Trophoblast cell (in vitro differentiated cells and primary cell): ENCODE results near the gene YPEL4.

ENCODE experiments used
- DNase-seq, 2 donors: peaks; one replicate each; pipeline ENCODE4 v3.0.0-alpha.2; 2016
- H2AFZ ChIP-seq: 2 replicates; pipeline ENCODE4 v1.6.1; 2013; ENCODE audit warnings: low read length, moderate library complexity, mild to moderate bottlenecking; ENCODE audit not compliant: insufficient read depth, poor library complexity
- H2AK5ac ChIP-seq: 2 replicates; pipeline ENCODE4 v1.6.1; 2013; ENCODE audit warnings: mild to moderate bottlenecking, low read length
- H2BK120ac ChIP-seq: 2 replicates; pipeline ENCODE4 v1.6.1; 2013; ENCODE audit warnings: low read length, mild to moderate bottlenecking, moderate library complexity; ENCODE audit not compliant: insufficient read depth, poor library complexity
- H2BK12ac ChIP-seq: 2 replicates; pipeline ENCODE4 v1.6.1; 2013; ENCODE audit warnings: mild to moderate bottlenecking, low read length, moderate library complexity
- H2BK5ac ChIP-seq: 2 replicates; pipeline ENCODE4 v1.6.1; 2013; ENCODE audit warnings: low read length, low read depth, moderate library complexity, mild to moderate bottlenecking; ENCODE audit not compliant: poor library complexity
- H3K14ac ChIP-seq: 2 replicates; pipeline ENCODE4 v1.6.1; 2013; ENCODE audit warnings: mild to moderate bottlenecking, low read length
- H3K18ac ChIP-seq: 2 replicates; pipeline ENCODE4 v1.6.1; 2013; ENCODE audit warnings: mild to moderate bottlenecking, low read length
- H3K23ac ChIP-seq: 2 replicates; pipeline ENCODE4 v1.6.1; 2013; ENCODE audit warnings: low read length
- H3K27ac ChIP-seq: 2 replicates; pipeline ENCODE4 v1.5.1; 2013; ENCODE audit warnings: low read depth, mild to moderate bottlenecking, inconsistent platforms, low read length, moderate library complexity
- H3K27me3 ChIP-seq: 2 replicates; pipeline ENCODE4 v1.6.1; 2013; ENCODE audit warnings: inconsistent platforms, mild to moderate bottlenecking, low read length, moderate library complexity; ENCODE audit not compliant: insufficient read depth
- H3K36me3 ChIP-seq, 2 experiments: 1 replicate in 1 of 2; 2 replicates in 1 of 2; pipeline ENCODE4 v1.6.1; 2013; ENCODE audit warnings: low read length in 2 of 2, mild to moderate bottlenecking in 2 of 2, moderate library complexity in 1 of 2; ENCODE audit not compliant: insufficient read depth in 2 of 2, control insufficient read depth in 1 of 2
- H3K4ac ChIP-seq: 2 replicates; pipeline ENCODE4 v1.6.1; 2013; ENCODE audit warnings: low read depth, mild to moderate bottlenecking, low read length, moderate library complexity
- H3K4me1 ChIP-seq, 2 experiments: 1 replicate in 1 of 2; 2 replicates in 1 of 2; pipeline ENCODE4 v1.6.1; 2013; ENCODE audit warnings: low read length in 2 of 2, mild to moderate bottlenecking in 2 of 2, moderate library complexity in 1 of 2; ENCODE audit not compliant: insufficient read depth in 2 of 2, control insufficient read depth in 1 of 2
- H3K4me2 ChIP-seq: 2 replicates; pipeline ENCODE4 v1.6.1; 2013; ENCODE audit warnings: inconsistent platforms, mild to moderate bottlenecking, low read length, moderate library complexity
- H3K4me3 ChIP-seq: 2 replicates; pipeline ENCODE4 v1.5.1; 2013; ENCODE audit warnings: mild to moderate bottlenecking, low read depth, low read length, inconsistent platforms
- H3K79me1 ChIP-seq: one replicate; pipeline ENCODE4 v1.6.1; 2013; ENCODE audit warnings: low read length
- H3K79me2 ChIP-seq: 2 replicates; pipeline ENCODE4 v1.6.1; 2013; ENCODE audit warnings: low read length, mild to moderate bottlenecking; ENCODE audit not compliant: control insufficient read depth, insufficient read depth, poor library complexity
- H3K9ac ChIP-seq: 2 replicates; pipeline ENCODE4 v1.6.1; 2013; ENCODE audit warnings: mild to moderate bottlenecking, low read length
- H3K9me3 ChIP-seq: 2 replicates; pipeline ENCODE4 v1.6.1; 2013; ENCODE audit warnings: low read depth, mild to moderate bottlenecking, control low read depth, inconsistent platforms, low read length; ENCODE audit not compliant: insufficient read depth
- H4K12ac ChIP-seq: 2 replicates; pipeline ENCODE4 v1.6.1; 2013; ENCODE audit warnings: low read depth, mild to moderate bottlenecking, low read length, moderate library complexity
- H4K8ac ChIP-seq: 2 replicates; pipeline ENCODE4 v1.6.1; 2013; ENCODE audit warnings: low read depth, mild to moderate bottlenecking, low read length, moderate library complexity
- H4K91ac ChIP-seq: one replicate; pipeline ENCODE4 v1.6.1; 2013; ENCODE audit warnings: low read depth, mild to moderate bottlenecking, low read length, moderate library complexity
- WGBS: extraction: QIAGEN DNeasy Blood & Tissue Kit; methylation state at CpG from one replicate; pipeline ENCODE4 v1.1.7; 2013; ENCODE audit warnings: missing lambda C conversion rate; ENCODE audit not compliant: insufficient read length, insufficient coverage; ENCODE audit errors: extremely low coverage; 5-methylcytosine and 5-hydroxymethylcytosine counted together

The YPEL4 gene

DNA sequence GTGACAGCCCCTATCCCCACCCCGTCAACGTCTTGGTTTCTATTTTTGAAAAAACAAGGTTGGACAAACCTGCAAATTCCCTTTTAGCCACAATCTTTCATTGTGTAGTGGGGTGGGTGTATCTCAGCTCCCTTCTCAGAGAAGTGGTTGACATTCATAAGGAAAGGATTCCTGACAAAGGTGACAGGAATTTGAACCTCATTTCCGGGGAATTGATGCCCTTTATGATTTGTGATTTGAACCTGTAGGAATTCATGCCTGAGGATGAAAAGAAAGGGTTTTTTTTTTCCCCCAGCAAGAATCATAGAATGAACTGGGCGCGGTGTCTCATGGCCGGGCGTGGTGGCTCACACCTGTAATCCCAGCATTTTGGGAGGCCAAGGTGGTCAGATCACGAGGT lies 14.5 kb downstream of the YPEL4 start:
- no peak overlapping the region for H2BK120ac ChIP-seq
- no peak overlapping the region for H3K4ac ChIP-seq
- no peak overlapping the region for H2BK5ac ChIP-seq
- no CpG with 5 or more reads among the region's 8 CpGs for WGBS
- no peak overlapping the region for H3K4me3 ChIP-seq
- no peak overlapping the region for H3K18ac ChIP-seq
- H3K14ac ChIP-seq, result no peak overlapping the region
- no peaks in the 10 kb centered on the region for H3K9me3 ChIP-seq
- H3K4me1 ChIP-seq, result peaks cover 12 to 15% of the 10 kb centered on the region in 2 experiments
- no peak overlapping the region for H4K91ac ChIP-seq
- no peak overlapping the region for H3K9ac ChIP-seq
- no peak overlapping the region for H3K23ac ChIP-seq
- no peak overlapping the region for H2AK5ac ChIP-seq
- DNase-seq, result peak in 1 of 2 donors; percentile 39
- H3K27ac ChIP-seq, result no peak overlapping the region
- no peaks in the 10 kb centered on the region for H3K36me3 ChIP-seq
- peaks cover 26% of the 10 kb centered on the region for H3K79me1 ChIP-seq
- peaks cover 17% of the 10 kb centered on the region for H3K79me2 ChIP-seq
- H3K4me2 ChIP-seq, result no peak overlapping the region
- H2AFZ ChIP-seq, result no peak overlapping the region
- H2BK12ac ChIP-seq, result no peak overlapping the region
- H4K8ac ChIP-seq, result no peak overlapping the region
- no peaks in the 10 kb centered on the region for H3K27me3 ChIP-seq
- no peak overlapping the region for H4K12ac ChIP-seq

GRCh38 chr11:57634311-57634710 lies 15.4 kb downstream of the YPEL4 start:
- Histone ChIP-seq H3K79me2 (peaks cover 12% of the 10 kb centered on the region), H3K23ac (no peak overlapping the region), H3K36me3 (no peaks in the 10 kb centered on the region), H2BK12ac (no peak overlapping the region), H3K4ac (no peak overlapping the region), H3K79me1 (peaks cover 18% of the 10 kb centered on the region), H4K91ac (no peak overlapping the region), H3K4me2 (no peak overlapping the region), H3K9me3 (no peaks in the 10 kb centered on the region), H3K14ac (no peak overlapping the region), H2AFZ (no peak overlapping the region), H2BK120ac (no peak overlapping the region), H4K12ac (no peak overlapping the region), H4K8ac (no peak overlapping the region), H3K18ac (no peak overlapping the region), H3K27me3 (no peaks in the 10 kb centered on the region), H3K27ac (no peak overlapping the region), H2AK5ac (no peak overlapping the region), H3K4me1 (peaks cover 10 to 12% of the 10 kb centered on the region in 2 experiments), H3K4me3 (no peak overlapping the region), H2BK5ac (no peak overlapping the region), H3K9ac (no peak overlapping the region)
- DNase-seq, result no peak

- whole genome bisulfite sequencing, result no CpG with 5 or more reads among the region's 6 CpGs
- Histone ChIP-seq H3K4me2 (no peak overlapping the region), H3K14ac (no peak overlapping the region), H2BK12ac (peak overlapping the region; percentile 25), H3K18ac (no peak overlapping the region), H3K36me3 (no peaks in the 10 kb centered on the region), H3K4me1 (peaks cover 10 to 12% of the 10 kb centered on the region in 2 experiments), H2AFZ (no peak overlapping the region), H3K27ac (no peak overlapping the region), H3K9ac (no peak overlapping the region), H4K8ac (no peak overlapping the region), H4K91ac (no peak overlapping the region), H3K4ac (no peak overlapping the region), H3K23ac (no peak overlapping the region), H4K12ac (no peak overlapping the region), H3K4me3 (no peak overlapping the region), H2BK5ac (no peak overlapping the region), H2AK5ac (no peak overlapping the region), H3K79me1 (peaks cover 12% of the 10 kb centered on the region), H3K27me3 (no peaks in the 10 kb centered on the region), H3K79me2 (peaks cover 6% of the 10 kb centered on the region), H2BK120ac (peak overlapping the region; percentile 22), H3K9me3 (no peaks in the 10 kb centered on the region)
- no peak for DNase-seq
These were observed 16.2 kb downstream of the YPEL4 start for GRCh38 chr11:57633394-57634070.

DNA sequence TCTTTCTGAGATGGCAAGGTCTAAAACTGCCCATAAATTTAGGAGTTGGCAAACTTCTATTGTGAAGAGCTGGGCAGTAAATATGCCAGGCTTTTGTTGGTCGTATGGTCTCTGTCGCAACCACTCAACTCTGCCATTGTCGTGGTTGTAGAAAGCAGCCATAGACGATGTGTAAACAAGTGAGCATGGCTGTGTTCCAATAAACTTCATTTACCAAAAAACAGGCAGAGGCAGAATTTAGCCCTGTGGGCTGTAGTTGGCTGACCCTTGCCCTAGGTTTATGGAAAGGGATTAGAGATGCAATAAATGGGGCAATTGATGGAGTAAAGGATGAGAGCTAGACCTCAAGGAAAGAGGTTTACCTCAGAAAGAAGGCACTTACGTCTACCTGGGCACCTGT lies 17.6 kb downstream of the YPEL4 start:
- Histone ChIP-seq H3K14ac (no peak overlapping the region), H3K27me3 (no peaks in the 10 kb centered on the region), H3K18ac (no peak overlapping the region), H4K12ac (no peak overlapping the region), H2AFZ (no peak overlapping the region), H3K9ac (no peak overlapping the region), H3K79me2 (no peaks in the 10 kb centered on the region), H2BK120ac (no peak overlapping the region), H3K9me3 (no peaks in the 10 kb centered on the region), H2BK12ac (no peak overlapping the region), H2BK5ac (no peak overlapping the region), H3K4me2 (no peak overlapping the region), H3K36me3 (no peaks in the 10 kb centered on the region), H3K4me1 (peaks cover 3 to 5% of the 10 kb centered on the region in 2 experiments), H4K91ac (no peak overlapping the region), H3K79me1 (no peaks in the 10 kb centered on the region), H3K23ac (no peak overlapping the region), H4K8ac (no peak overlapping the region), H3K4ac (no peak overlapping the region), H3K27ac (no peak overlapping the region), H2AK5ac (no peak overlapping the region), H3K4me3 (no peak overlapping the region)
- no peak for DNase-seq
- WGBS, result no CpG with 5 or more reads among the region's 5 CpGs
